ENCODE results near the gene GFRA1.

The GFRA1 gene

DNA sequence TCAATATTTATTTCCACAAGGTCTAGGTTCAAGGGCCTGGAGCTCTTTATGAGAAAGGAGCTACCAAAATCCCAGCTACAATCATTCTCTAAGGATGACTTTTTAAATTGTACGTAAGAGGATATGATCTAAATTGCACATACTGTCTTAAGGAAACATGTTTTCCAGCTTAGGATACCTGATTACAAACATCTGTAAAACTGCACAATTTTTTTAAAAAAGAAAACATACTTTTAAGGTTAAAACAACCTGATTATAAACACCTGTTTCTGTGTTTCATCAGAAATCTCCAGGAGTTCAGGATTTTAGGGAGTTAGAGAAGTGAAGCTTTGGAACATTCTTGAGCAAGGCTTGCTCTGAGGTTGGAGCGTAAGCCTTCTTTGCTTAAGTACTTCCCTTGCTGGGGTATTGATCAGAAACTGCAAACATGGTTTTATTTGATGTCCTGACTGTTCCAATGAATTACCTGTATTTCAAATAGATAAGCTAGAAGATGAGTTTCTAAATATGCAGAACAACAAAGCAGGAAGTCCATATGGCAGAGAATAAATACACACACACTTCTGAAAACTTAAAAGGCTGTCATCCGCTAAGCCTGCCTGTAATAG, 248.6 kb downstream of the GFRA1 start:
- WGBS, 2 donors (ENCODE audit: extremely low coverage in 2 of 2, insufficient read length in 2 of 2, insufficient replicate concordance in 1 of 2) = no CpG with 5 or more reads among the region's 3 CpGs
- Histone ChIP-seq H2BK120ac (ENCODE audit: low read depth, low read length) (no peak overlapping the region), H3K4me1 (ENCODE audit: control insufficient read depth in 2 of 2, insufficient read depth in 1 of 2, low read depth in 1 of 2, low read length in 2 of 2) (no peaks in the 10 kb centered on the region), H3K36me3 (replicated peaks in 1 of 2; ENCODE audit: control insufficient read depth in 2 of 2, insufficient read depth in 2 of 2, low read length in 2 of 2) (no peaks in the 10 kb centered on the region), H3K14ac (ENCODE audit: low read length) (no peak overlapping the region), H3K4me3 (ENCODE audit: low read length in 2 of 2) (no peak overlapping the region), H3K27ac (replicated peaks; ENCODE audit: low read length) (no peak overlapping the region), H3K23ac (ENCODE audit: low read depth, low read length, poor library complexity) (no peak overlapping the region), H2BK12ac (ENCODE audit: low read length) (no peak overlapping the region), H2BK15ac (ENCODE audit: low read length) (no peak overlapping the region), H4K8ac (ENCODE audit: low read depth, low read length) (no peak overlapping the region), H3K18ac (ENCODE audit: low read length) (no peak overlapping the region), H3K4ac (ENCODE audit: low read length) (no peak overlapping the region), H3K4me2 (ENCODE audit: insufficient read depth, low read length, poor library complexity, severe bottlenecking) (no peak overlapping the region), H4K91ac (ENCODE audit: low read depth, low read length, poor library complexity) (no peak overlapping the region), H2BK5ac (ENCODE audit: low read length) (no peak overlapping the region), H2AFZ (ENCODE audit: low read length) (no peak overlapping the region), H3K27me3 (ENCODE audit: control insufficient read depth in 3 of 3, insufficient read depth in 3 of 3, low read depth in 1 of 3, low read length in 3 of 3) (peaks cover 0 to 4% (median 0%) of the 10 kb centered on the region in 3 experiments), H3K79me1 (ENCODE audit: low read depth, low read length) (no peaks in the 10 kb centered on the region), H3K9me3 (replicated peaks in 1 of 2; ENCODE audit: control insufficient read depth in 2 of 2, insufficient read depth in 1 of 2, low read depth in 1 of 2, low read length in 2 of 2) (no peaks in the 10 kb centered on the region), H2AK5ac (ENCODE audit: low read depth, low read length) (no peak overlapping the region), H3K9ac (ENCODE audit: low read depth, low read length, poor library complexity) (no peak overlapping the region)
- DNase-seq (ENCODE audit: low spot score) = no peak

DNA sequence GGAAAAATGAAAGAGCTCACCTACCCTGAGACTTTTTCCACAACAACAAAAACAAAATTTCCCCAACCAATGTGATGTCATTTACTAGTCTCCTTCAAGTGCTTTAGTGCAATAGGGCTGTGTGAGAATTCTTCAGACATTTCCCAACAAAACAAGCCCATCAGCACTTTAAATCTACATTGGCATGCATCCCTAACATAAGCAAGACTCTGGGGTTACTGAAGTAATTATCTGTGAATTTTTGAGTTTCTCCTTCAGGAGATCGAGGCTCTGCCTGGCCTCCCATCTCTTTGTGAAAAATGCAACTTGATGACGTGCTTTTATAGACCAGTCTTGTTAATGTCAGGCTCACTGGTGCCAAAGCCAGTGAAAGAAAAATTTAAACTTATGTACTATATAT, 255.6 kb downstream of the GFRA1 start:
- H2BK12ac ChIP-seq (ENCODE audit: low read length) = no peak overlapping the region
- peaks cover 0 to 4% (median 0%) of the 10 kb centered on the region in 3 experiments for H3K27me3 ChIP-seq (ENCODE audit: control insufficient read depth in 3 of 3, insufficient read depth in 3 of 3, low read depth in 1 of 3, low read length in 3 of 3)
- no peak overlapping the region for H3K9ac ChIP-seq (ENCODE audit: low read depth, low read length, poor library complexity)
- no peak overlapping the region for H2BK5ac ChIP-seq (ENCODE audit: low read length)
- DNase-seq (ENCODE audit: low spot score) = no peak
- no peak overlapping the region for H2BK15ac ChIP-seq (ENCODE audit: low read length)
- H3K4me1 ChIP-seq (ENCODE audit: control insufficient read depth in 2 of 2, insufficient read depth in 1 of 2, low read depth in 1 of 2, low read length in 2 of 2) = no peaks in the 10 kb centered on the region
- no peak overlapping the region for H4K91ac ChIP-seq (ENCODE audit: low read depth, low read length, poor library complexity)
- peaks cover 2 to 3% of the 10 kb centered on the region in 2 donors for H3K9me3 ChIP-seq (replicated peaks in 1 of 2; ENCODE audit: control insufficient read depth in 2 of 2, insufficient read depth in 1 of 2, low read depth in 1 of 2, low read length in 2 of 2)
- no CpG with 5 or more reads among the region's 2 CpGs for WGBS, 2 donors (ENCODE audit: extremely low coverage in 2 of 2, insufficient read length in 2 of 2, insufficient replicate concordance in 1 of 2)
- H3K14ac ChIP-seq (ENCODE audit: low read length) = no peak overlapping the region
- H3K4me2 ChIP-seq (ENCODE audit: insufficient read depth, low read length, poor library complexity, severe bottlenecking) = no peak overlapping the region
- H3K4ac ChIP-seq (ENCODE audit: low read length) = no peak overlapping the region
- H4K8ac ChIP-seq (ENCODE audit: low read depth, low read length) = no peak overlapping the region
- H3K23ac ChIP-seq (ENCODE audit: low read depth, low read length, poor library complexity) = no peak overlapping the region
- no peak overlapping the region for H3K27ac ChIP-seq (replicated peaks; ENCODE audit: low read length)
- no peak overlapping the region for H2AFZ ChIP-seq (ENCODE audit: low read length)
- no peaks in the 10 kb centered on the region for H3K36me3 ChIP-seq (replicated peaks in 1 of 2; ENCODE audit: control insufficient read depth in 2 of 2, insufficient read depth in 2 of 2, low read length in 2 of 2)
- no peaks in the 10 kb centered on the region for H3K79me1 ChIP-seq (ENCODE audit: low read depth, low read length)
- no peak overlapping the region for H3K4me3 ChIP-seq (ENCODE audit: low read length in 2 of 2)
- H3K18ac ChIP-seq (ENCODE audit: low read length) = no peak overlapping the region
- no peak overlapping the region for H2BK120ac ChIP-seq (ENCODE audit: low read depth, low read length)
- H2AK5ac ChIP-seq (ENCODE audit: low read depth, low read length) = no peak overlapping the region

DNA sequence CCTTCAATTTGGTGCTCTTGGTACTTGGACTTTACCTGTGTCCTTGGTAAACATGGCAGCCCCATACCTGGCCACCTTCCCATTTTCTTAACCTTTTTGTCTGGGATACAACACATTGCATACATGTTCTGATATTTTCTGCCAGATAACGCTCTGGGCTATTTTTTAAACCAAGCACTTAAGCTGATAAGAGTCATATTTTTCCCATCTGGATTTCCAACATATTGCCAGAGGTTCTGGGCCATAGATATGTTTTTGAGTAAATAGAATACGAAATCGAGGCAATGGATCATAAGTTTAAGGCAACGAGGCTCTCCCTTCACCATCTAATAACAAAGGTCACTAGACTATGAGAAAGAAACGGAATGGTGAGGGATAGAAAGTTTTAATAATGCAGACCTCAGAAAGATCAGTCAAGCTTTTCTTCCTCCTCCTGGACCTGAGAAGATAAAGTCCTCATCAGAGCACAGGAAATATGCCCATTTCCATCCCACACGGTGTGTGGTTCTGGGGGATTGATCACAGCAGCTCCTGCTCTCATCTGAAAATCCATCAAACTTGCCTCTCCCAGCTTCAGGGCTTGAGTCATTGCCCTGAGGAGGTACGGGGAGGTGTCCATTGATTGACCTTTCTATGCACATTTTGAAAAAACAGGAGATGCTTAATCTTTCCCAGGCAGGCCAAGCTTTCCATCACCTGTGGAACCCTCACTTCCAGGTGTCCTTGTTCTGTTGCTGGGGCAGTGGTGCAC, 257.2 kb downstream of the GFRA1 start:
- Histone ChIP-seq H2BK12ac (ENCODE audit: low read length) (no peak overlapping the region), H2BK120ac (ENCODE audit: low read depth, low read length) (no peak overlapping the region), H3K14ac (ENCODE audit: low read length) (no peak overlapping the region), H3K4me2 (ENCODE audit: insufficient read depth, low read length, poor library complexity, severe bottlenecking) (no peak overlapping the region), H3K4me1 (ENCODE audit: control insufficient read depth in 2 of 2, insufficient read depth in 1 of 2, low read depth in 1 of 2, low read length in 2 of 2) (no peaks in the 10 kb centered on the region), H3K27ac (replicated peaks; ENCODE audit: low read length) (no peak overlapping the region), H3K18ac (ENCODE audit: low read length) (no peak overlapping the region), H3K27me3 (ENCODE audit: control insufficient read depth in 3 of 3, insufficient read depth in 3 of 3, low read depth in 1 of 3, low read length in 3 of 3) (peaks cover 0 to 3% (median 0%) of the 10 kb centered on the region in 3 experiments), H3K9ac (ENCODE audit: low read depth, low read length, poor library complexity) (no peak overlapping the region), H3K9me3 (replicated peaks in 1 of 2; ENCODE audit: control insufficient read depth in 2 of 2, insufficient read depth in 1 of 2, low read depth in 1 of 2, low read length in 2 of 2) (peaks cover 2 to 3% of the 10 kb centered on the region in 2 donors), H4K8ac (ENCODE audit: low read depth, low read length) (no peak overlapping the region), H3K4ac (ENCODE audit: low read length) (no peak overlapping the region), H3K23ac (ENCODE audit: low read depth, low read length, poor library complexity) (no peak overlapping the region), H2AFZ (ENCODE audit: low read length) (no peak overlapping the region), H3K36me3 (replicated peaks in 1 of 2; ENCODE audit: control insufficient read depth in 2 of 2, insufficient read depth in 2 of 2, low read length in 2 of 2) (no peaks in the 10 kb centered on the region), H4K91ac (ENCODE audit: low read depth, low read length, poor library complexity) (no peak overlapping the region), H2AK5ac (ENCODE audit: low read depth, low read length) (no peak overlapping the region), H3K79me1 (ENCODE audit: low read depth, low read length) (no peaks in the 10 kb centered on the region), H3K4me3 (ENCODE audit: low read length in 2 of 2) (no peak overlapping the region), H2BK15ac (ENCODE audit: low read length) (no peak overlapping the region), H2BK5ac (ENCODE audit: low read length) (no peak overlapping the region)
- no CpG with 5 or more reads among the region's 7 CpGs for WGBS, 2 donors (ENCODE audit: extremely low coverage in 2 of 2, insufficient read length in 2 of 2, insufficient replicate concordance in 1 of 2)
- no peak for DNase-seq (ENCODE audit: low spot score)

DNA sequence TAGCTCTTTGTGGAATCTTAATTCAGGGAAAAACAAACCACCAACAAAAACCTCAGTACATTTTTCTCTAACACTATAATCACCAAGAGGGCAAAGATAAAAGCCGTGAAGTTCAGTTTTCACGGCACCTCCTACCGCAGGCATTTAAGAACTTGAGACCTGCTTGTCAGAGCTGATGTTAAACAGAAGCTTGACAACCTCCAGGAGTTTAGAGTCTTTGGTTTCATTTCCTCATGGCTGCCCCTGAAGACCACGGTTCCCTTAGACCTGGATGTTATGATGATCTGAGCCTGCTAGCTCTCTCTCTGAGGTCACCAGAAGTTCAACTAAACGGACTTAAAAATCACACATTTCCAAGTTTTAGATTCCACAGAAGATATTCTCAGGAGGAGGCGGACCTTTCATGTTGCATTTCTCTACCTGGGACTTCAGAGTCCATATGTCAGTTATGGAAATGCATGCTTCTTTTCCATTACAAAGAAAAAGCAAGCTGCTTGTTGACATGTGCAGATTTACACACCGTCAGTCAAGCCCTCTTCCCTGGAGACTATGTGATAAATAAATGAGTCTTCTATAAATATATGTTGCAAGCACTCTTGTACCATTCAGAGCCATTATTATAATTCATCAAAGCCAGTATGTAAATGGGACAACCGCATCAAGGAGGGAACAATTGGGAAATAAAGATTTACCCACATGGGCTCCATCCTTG, 258.0 kb downstream of the GFRA1 start:
- H3K79me1 ChIP-seq (ENCODE audit: low read depth, low read length) = no peaks in the 10 kb centered on the region
- H3K27ac ChIP-seq (replicated peaks; ENCODE audit: low read length) = no peak overlapping the region
- no peaks in the 10 kb centered on the region for H3K4me1 ChIP-seq (ENCODE audit: control insufficient read depth in 2 of 2, insufficient read depth in 1 of 2, low read depth in 1 of 2, low read length in 2 of 2)
- H3K9me3 ChIP-seq (replicated peaks in 1 of 2; ENCODE audit: control insufficient read depth in 2 of 2, insufficient read depth in 1 of 2, low read depth in 1 of 2, low read length in 2 of 2) = peaks cover 2 to 3% of the 10 kb centered on the region in 2 donors
- no peak overlapping the region for H3K4me2 ChIP-seq (ENCODE audit: insufficient read depth, low read length, poor library complexity, severe bottlenecking)
- H3K36me3 ChIP-seq (replicated peaks in 1 of 2; ENCODE audit: control insufficient read depth in 2 of 2, insufficient read depth in 2 of 2, low read length in 2 of 2) = no peaks in the 10 kb centered on the region
- no peak overlapping the region for H4K8ac ChIP-seq (ENCODE audit: low read depth, low read length)
- H3K14ac ChIP-seq (ENCODE audit: low read length) = no peak overlapping the region
- no peak for DNase-seq (ENCODE audit: low spot score)
- no peak overlapping the region for H4K91ac ChIP-seq (ENCODE audit: low read depth, low read length, poor library complexity)
- H3K23ac ChIP-seq (ENCODE audit: low read depth, low read length, poor library complexity) = no peak overlapping the region
- H2BK15ac ChIP-seq (ENCODE audit: low read length) = no peak overlapping the region
- H2BK120ac ChIP-seq (ENCODE audit: low read depth, low read length) = no peak overlapping the region
- no peak overlapping the region for H2AK5ac ChIP-seq (ENCODE audit: low read depth, low read length)
- no peak overlapping the region for H3K18ac ChIP-seq (ENCODE audit: low read length)
- no CpG with 5 or more reads among the region's 8 CpGs for WGBS, 2 donors (ENCODE audit: extremely low coverage in 2 of 2, insufficient read length in 2 of 2, insufficient replicate concordance in 1 of 2)
- H3K9ac ChIP-seq (ENCODE audit: low read depth, low read length, poor library complexity) = no peak overlapping the region
- H3K27me3 ChIP-seq (ENCODE audit: control insufficient read depth in 3 of 3, insufficient read depth in 3 of 3, low read depth in 1 of 3, low read length in 3 of 3) = no peaks in the 10 kb centered on the region
- H2BK12ac ChIP-seq (ENCODE audit: low read length) = no peak overlapping the region
- H3K4ac ChIP-seq (ENCODE audit: low read length) = no peak overlapping the region
- H2AFZ ChIP-seq (ENCODE audit: low read length) = no peak overlapping the region
- H2BK5ac ChIP-seq (ENCODE audit: low read length) = no peak overlapping the region
- no peak overlapping the region for H3K4me3 ChIP-seq (ENCODE audit: low read length in 2 of 2)
